NT2/D1 (cell line): ENCODE measurements around the gene JAKMIP2.
"Not testable (repeated sequence)": the region's sequence is repeated elsewhere in the genome, so short reads cannot be mapped to it uniquely, and the experiment has no call there.

Experiments
- DNase-seq: peaks from one replicate; pipeline ENCODE4 v3.0.0-alpha.2; 2011; ENCODE audit warnings: low read depth, low spot score
- H3K27me3 ChIP-seq: 2 replicates; pipeline ENCODE4 v1.6.0; 2011; ENCODE audit warnings: mild to moderate bottlenecking; ENCODE audit not compliant: insufficient read length, insufficient read depth
- H3K36me3 ChIP-seq: 2 replicates; pipeline ENCODE4 v1.6.1; 2011; ENCODE audit warnings: mild to moderate bottlenecking, low read length, mixed read lengths; ENCODE audit not compliant: insufficient read depth, insufficient read length
- H3K4me1 ChIP-seq: 2 replicates; pipeline ENCODE4 v1.5.1; 2011; ENCODE audit not compliant: insufficient read depth, insufficient read length
- H3K4me3 ChIP-seq: 2 replicates; pipeline ENCODE4 v1.5.1; 2011; ENCODE audit warnings: low read depth; ENCODE audit not compliant: insufficient read length
- H3K9ac ChIP-seq: 2 replicates; pipeline ENCODE4 v1.6.0; 2011; ENCODE audit warnings: low read depth; ENCODE audit not compliant: insufficient read length
- H3K9me3 ChIP-seq: 2 replicates; pipeline ENCODE4 v1.5.1; 2011; ENCODE audit warnings: mild to moderate bottlenecking, low read length; ENCODE audit not compliant: insufficient read depth
- SUZ12 ChIP-seq: IDR thresholded peaks from 2 replicates; pipeline ENCODE4 v1.6.1; 2011; ENCODE audit not compliant: insufficient read length, insufficient read depth; ENCODE audit errors: extremely low read depth
- YY1 ChIP-seq: IDR thresholded peaks from 2 replicates; pipeline ENCODE4 v1.6.1; 2011; ENCODE audit not compliant: insufficient read length, insufficient read depth
- ZNF274 ChIP-seq: IDR thresholded peaks from 2 replicates; pipeline ENCODE4 v1.6.1; 2011; ENCODE audit warnings: mild to moderate bottlenecking, low read depth, low read length

Gene JAKMIP2

DNA sequence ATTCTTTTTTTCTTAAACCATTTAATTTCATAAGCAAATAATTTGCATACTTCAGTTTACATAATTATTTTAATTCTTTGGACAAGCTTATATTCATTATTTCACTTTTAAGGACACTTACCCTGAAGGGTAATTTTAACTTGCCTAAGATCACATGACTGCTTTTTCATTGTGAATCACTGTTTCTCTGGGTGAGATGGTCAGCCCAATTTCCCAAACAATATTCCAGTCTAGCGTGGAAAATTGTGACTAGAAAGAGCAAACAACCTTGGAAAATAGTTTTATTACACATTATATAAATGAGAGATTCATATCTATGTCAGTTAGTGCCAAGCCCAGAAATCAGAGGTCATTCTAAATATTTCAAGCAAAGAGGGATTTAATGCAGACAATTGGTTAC is 21.4 kb upstream of the JAKMIP2 start:
- no peak for DNase-seq
- H3K27me3 ChIP-seq = no peaks in the 10 kb centered on the region
- no peaks in the 10 kb centered on the region for H3K4me1 ChIP-seq
- H3K4me3 ChIP-seq = no peak overlapping the region
- TF ChIP-seq YY1 = no peak
- no peak for TF ChIP-seq ZNF274
- TF ChIP-seq SUZ12 = no peak
- H3K36me3 ChIP-seq = no peaks in the 10 kb centered on the region
- no peak overlapping the region for H3K9ac ChIP-seq
- H3K9me3 ChIP-seq = no peaks in the 10 kb centered on the region

DNA sequence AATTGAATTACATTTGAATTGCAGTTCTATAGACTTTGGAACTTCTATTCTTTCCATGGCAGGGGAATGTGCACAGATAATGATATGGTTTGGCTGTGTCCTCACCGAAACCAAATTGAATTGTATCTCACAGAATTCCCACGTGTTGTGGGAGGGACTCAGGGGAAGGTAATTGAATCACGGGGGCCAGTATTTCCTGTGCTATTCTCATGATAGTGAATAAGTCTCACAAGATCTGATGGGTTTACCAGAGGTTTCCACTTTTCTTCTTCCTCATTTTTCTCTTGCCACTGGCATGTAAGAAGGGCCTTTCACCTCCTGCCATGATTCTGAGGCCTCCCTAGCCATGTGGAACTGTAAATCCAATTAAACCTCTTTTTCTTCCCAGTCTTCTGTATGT is 20.6 kb upstream of the JAKMIP2 start:
- not testable (repeated sequence) for H3K4me1 ChIP-seq, H3K4me3 ChIP-seq, H3K9me3 ChIP-seq

DNA sequence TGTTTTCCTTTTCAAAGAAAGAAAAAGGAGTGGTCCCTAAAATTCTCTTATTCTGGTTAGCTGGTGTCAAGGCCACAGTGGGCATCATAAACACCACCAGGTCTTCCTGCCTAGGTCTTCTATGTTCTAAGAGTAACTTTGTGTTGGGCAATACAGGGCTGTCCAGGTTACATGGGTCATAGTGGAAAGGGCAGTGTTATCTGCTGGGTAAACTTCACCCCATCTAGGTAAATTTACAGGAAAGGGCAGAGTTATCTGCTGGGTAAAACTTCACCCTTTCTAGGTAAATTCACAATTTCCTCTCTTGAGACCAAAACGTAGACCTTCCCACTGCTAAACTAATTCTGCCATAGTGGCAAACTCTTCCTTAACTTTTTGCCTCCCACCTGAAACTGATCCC is 18.9 kb upstream of the JAKMIP2 start:
- Histone ChIP-seq H3K9ac (no peak overlapping the region), H3K36me3 (no peaks in the 10 kb centered on the region), H3K4me3 (no peak overlapping the region), H3K27me3 (no peaks in the 10 kb centered on the region), H3K9me3 (no peaks in the 10 kb centered on the region), H3K4me1 (no peaks in the 10 kb centered on the region)
- DNase-seq = no peak
- TF ChIP-seq YY1 = no peak
- TF ChIP-seq ZNF274 = no peak
- TF ChIP-seq SUZ12 = no peak

More for the DNA sequence above, 20.6 kb upstream of the JAKMIP2 start:
- H3K36me3 ChIP-seq, H3K27me3 ChIP-seq, H3K9ac ChIP-seq, DNase-seq: not testable (repeated sequence)

DNA sequence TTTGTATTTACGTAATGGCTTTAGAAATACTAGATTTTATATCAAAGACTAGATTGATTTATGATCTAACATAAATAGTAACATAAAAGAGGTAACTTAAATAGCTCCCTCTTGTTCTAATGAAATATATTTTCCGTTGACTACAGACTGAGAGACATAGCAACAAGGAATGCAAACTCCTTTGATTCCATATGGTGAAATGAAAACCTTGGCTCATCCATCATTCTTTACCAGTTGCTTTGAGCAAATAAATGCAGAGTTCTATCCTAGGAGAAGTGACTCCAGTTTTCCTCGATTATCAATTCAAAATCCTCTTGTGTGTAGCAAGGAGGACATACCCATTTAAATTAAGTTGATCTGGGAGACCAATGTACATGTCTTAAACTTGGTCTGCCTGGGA is 18.0 kb upstream of the JAKMIP2 start:
- no peak for TF ChIP-seq YY1
- no peak for TF ChIP-seq SUZ12
- TF ChIP-seq ZNF274 = no peak
- no peaks in the 10 kb centered on the region for H3K4me1 ChIP-seq
- no peaks in the 10 kb centered on the region for H3K27me3 ChIP-seq
- DNase-seq = no peak
- no peaks in the 10 kb centered on the region for H3K9me3 ChIP-seq
- H3K4me3 ChIP-seq = no peak overlapping the region
- no peaks in the 10 kb centered on the region for H3K36me3 ChIP-seq
- H3K9ac ChIP-seq = no peak overlapping the region

DNA sequence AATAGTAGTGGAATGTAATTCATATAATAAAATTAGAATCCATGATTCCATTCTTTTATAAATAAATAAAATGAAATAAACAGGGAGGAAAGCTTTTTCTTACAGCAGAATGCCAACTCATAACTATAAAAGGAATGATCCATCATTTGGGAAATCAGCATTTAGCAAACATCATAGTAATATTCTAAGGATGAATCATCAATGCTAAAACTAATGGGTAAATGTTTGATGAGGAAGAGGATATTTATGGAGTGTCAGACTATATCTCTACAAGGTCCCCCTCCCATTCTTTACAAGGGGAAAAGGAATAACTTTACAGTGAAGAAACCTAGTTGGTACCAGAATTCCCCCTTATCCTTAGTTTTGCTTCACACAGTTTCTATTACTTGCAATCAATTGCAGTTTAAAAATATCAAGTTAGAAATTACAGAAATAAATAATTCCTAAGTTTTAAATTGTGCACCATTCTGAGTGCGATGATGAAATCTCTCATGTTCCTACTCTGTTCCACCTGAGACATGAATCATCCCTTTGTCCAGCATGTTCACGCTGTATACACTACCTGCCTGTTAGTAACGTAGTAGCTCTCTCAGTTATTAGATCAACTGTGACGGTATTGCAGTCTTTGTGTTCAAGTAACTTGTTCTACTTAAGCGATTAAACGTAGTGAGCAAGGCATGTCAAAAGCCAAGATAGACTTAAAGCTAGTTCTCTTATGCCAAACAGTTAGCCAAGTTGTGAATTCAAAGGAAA is 14.2 kb upstream of the JAKMIP2 start:
- no peaks in the 10 kb centered on the region for H3K4me1 ChIP-seq
- no peaks in the 10 kb centered on the region for H3K27me3 ChIP-seq
- H3K36me3 ChIP-seq = no peaks in the 10 kb centered on the region
- H3K4me3 ChIP-seq = no peak overlapping the region
- no peaks in the 10 kb centered on the region for H3K9me3 ChIP-seq
- no peak for DNase-seq
- H3K9ac ChIP-seq = no peak overlapping the region
- TF ChIP-seq SUZ12 (no peak), YY1 (no peak), ZNF274 (no peak)

DNA sequence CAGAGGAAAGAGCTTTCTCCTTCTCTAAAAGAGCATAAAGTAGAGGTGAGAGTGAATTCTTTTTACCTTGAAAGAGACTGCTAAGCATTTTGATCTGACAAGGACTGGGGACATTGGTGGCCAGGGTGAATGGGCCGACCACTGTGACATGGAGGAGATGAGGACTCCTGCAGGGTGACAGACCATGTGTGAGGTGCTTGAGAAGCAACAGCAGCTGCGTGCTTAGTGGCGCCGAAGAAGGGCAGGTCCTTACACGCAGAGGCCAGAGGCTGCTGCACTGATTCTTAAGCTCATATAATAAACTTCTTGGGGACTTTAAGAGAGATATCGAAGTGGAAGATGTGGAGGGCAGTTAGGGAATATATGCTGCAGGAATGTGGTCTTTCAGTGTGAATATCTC is 8.7 kb upstream of the JAKMIP2 start:
- Histone ChIP-seq H3K9me3 (no peaks in the 10 kb centered on the region), H3K36me3 (no peaks in the 10 kb centered on the region), H3K27me3 (no peaks in the 10 kb centered on the region), H3K4me3 (no peak overlapping the region), H3K4me1 (no peaks in the 10 kb centered on the region), H3K9ac (no peak overlapping the region)
- DNase-seq = no peak
- TF ChIP-seq YY1 (no peak), ZNF274 (no peak), SUZ12 (no peak)

DNA sequence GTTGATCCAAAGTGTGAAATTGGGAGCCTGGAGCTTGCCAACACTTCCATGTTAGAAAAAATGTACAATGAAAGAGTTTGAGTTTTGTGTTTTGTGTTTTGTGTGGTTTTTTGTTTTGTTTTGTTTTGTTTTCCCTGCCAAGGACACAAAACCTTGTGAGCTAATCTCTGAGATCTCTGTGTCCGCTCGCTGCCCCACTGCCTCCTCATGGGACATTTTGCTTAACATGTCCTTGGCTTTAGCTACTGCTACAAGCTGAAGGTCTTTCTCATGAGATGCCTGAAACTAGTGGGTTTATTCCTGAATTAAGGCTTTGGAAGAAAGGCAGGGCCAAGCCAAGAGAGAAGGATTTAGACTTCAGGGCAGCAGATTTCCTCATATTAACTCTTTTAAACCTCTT is 7.3 kb upstream of the JAKMIP2 start:
- Histone ChIP-seq H3K4me1 (no peaks in the 10 kb centered on the region), H3K9me3 (no peaks in the 10 kb centered on the region), H3K36me3 (no peaks in the 10 kb centered on the region), H3K27me3 (no peaks in the 10 kb centered on the region), H3K4me3 (no peak overlapping the region), H3K9ac (no peak overlapping the region)
- DNase-seq = no peak
- TF ChIP-seq SUZ12 = no peak
- TF ChIP-seq ZNF274 = no peak
- TF ChIP-seq YY1 = no peak

DNA sequence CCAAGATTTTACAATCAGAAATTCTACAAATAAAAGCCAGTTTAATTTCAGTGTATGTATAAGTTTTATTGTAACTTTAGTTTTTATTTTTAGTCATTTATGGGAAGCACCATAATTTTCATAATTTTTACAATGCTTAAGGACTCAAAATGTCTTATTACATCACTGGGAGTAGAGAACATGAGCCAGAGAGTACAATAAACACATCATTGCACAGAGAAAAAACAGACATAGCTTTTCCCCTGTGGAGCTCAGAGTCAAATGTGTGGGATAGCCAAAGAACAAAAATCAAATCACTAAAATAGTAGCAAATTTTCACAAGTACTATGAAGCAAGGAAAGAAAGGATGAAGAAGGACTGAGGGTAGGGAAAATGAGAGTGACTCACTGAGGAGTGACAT is 5.5 kb upstream of the JAKMIP2 start:
- no peak for TF ChIP-seq SUZ12
- TF ChIP-seq ZNF274 = no peak
- no peak for TF ChIP-seq YY1
- H3K9me3 ChIP-seq = no peaks in the 10 kb centered on the region
- no peak overlapping the region for H3K9ac ChIP-seq
- no peaks in the 10 kb centered on the region for H3K27me3 ChIP-seq
- no peak for DNase-seq
- H3K4me3 ChIP-seq = no peak overlapping the region
- H3K4me1 ChIP-seq = no peaks in the 10 kb centered on the region
- H3K36me3 ChIP-seq = no peaks in the 10 kb centered on the region
